GM18909 (cell line): ENCODE results near the gene KCNC3.

Source experiments
- ATAC-seq: cut with Tn5 transposase; IDR thresholded peaks from one replicate; pipeline ENCODE4 v1.9.1; 2021; ENCODE audit warnings: mild to moderate bottlenecking; ENCODE audit not compliant: unreplicated experiment, poor library complexity

The KCNC3 gene

DNA sequence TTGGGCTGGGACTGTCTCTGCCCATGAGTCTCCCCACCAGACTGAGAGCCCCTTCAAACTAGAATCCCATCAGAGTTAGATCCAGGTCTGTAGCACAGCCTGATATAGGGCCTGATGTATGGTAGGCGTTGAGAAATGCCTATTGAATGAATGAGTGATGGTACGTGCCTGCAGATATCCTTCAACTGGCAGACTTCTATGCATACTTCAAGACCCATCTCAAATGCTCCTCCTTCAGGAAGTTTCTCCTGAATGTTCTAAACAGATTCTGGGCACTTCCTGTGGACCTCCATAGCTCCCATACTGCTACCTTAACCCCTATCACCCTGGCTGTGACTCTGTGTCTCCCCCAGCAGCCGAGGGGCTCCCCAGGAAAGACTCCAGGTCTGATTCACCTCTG is 48.2 kb downstream of the KCNC3 start:
- ATAC-seq = no peak

DNA sequence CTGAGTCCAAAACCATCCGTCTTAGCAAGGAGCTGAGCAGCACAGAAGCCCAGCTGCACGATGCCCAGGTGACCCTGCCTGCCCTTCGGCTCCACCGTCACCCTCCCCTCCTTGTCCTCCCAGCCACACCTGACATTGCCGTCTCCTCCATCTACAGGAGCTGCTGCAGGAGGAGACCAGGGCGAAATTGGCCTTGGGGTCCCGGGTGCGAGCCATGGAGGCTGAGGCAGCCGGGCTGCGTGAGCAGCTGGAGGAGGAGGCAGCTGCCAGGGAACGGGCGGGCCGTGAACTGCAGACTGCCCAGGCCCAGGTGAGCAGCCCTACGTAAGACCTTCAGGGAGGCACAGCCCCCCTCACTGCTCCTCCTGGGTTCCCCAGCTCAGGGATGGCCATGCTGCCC is 49.1 kb downstream of the KCNC3 start:
- no peak for ATAC-seq

DNA sequence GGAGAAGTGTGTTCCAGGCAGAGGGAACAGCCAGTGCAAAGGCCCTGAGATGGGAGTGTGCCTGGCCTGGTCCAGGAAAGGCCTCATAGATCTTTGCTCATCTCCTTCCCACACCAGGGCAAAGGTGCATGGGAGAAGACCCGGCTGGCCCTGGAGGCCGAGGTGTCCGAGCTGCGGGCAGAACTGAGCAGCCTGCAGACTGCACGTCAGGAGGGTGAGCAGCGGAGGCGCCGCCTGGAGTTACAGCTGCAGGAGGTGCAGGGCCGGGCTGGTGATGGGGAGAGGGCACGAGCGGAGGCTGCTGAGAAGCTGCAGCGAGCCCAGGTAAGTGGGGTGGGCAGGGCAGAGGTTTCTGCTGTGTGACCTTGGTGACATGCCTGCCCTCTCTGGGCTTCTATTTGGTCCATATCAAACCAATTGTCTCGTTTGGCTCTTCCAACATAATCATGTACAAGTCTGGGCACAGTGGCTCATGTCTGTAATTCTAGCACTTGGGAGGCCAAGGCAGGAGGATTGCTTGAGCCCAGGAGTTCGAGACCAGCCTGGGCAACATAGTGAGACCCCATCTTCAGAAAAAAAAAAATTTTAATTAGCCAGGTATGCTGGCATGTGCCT is 51.1 kb downstream of the KCNC3 start:
- ATAC-seq = no peak

DNA sequence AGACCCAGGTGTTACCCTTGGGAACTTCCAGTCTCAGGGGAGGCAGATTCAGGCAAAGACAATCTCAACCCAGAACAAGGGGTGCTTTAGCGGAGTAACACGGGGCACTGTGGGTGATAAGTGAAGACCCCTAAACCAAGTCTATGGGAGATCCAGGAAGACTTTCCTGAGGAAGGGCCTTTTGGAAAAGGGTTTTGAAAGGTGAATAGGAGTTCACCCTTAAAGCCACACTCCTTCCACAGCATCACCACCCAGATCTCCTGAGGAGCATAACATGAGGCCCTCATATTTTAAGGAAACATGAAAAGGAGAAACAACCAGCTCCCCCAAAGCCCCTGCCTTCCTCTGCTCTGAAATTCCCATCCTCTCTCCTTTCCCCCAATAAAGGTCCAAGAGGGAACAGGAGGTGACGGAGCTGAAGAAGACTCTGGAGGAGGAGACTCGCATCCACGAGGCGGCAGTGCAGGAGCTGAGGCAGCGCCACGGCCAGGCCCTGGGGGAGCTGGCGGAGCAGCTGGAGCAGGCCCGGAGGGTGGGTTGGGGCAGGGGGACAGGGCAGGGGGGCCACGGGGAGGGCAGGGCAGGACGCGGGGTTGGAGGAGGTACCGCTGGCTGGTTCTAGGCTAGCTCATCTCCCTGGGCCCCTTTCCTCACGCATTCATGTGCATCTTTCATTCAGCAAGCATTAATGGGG is 52.7 kb downstream of the KCNC3 start:
- no peak for ATAC-seq

DNA sequence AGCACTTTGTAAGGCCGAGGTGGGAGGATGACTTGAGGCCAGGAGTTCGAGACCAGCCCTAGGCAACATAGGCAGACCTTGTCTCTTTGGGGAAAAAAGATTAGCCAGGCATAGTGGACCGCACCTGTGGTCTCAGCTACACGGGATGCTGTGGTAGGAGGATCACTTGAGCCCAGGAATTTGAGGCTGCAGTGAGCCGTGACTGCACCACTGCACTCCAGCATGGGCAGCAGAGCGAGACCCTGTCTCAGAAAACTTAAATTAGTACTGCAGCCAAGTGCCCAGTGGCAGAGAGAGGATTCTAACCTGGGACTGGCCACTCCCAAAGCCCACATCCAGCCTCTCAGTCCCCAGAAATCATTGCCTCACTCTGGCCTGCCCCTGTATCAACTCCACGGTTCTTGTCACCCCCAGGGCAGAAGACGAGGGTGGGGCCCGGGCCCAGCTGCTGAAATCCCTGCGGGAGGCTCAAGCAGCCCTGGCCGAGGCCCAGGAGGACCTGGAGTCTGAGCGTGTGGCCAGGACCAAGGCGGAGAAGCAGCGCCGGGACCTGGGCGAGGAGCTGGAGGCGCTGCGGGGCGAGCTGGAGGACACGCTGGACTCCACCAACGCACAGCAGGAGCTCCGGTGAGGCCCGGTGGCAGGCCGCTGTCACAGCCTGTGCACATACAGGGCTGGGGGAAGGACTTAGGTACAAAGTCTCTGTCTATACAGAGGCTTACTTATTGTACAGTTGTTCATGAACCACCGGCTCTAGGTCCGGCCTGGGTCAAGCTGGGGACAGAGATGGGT is 53.4 kb downstream of the KCNC3 start:
- ATAC-seq = no peak

DNA sequence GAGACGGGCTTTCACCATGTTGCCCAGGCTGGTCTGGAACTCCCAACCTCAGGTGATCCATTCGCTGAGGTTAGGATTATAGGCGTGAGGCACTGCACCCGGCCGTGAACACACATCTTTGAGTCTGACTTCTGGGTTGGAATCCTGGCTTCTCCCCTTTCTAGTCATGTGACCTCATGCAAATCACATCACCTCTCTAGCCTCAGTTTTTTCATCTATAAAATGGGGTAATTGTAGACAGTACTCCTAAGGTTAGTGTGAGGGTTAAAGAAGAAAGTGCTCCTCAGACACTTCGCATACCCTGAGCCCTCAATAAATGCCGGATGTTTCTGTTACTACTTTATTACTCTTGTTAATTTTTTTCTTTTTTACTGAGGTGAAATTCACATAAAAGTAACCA is 55.4 kb downstream of the KCNC3 start:
- no peak for ATAC-seq

DNA sequence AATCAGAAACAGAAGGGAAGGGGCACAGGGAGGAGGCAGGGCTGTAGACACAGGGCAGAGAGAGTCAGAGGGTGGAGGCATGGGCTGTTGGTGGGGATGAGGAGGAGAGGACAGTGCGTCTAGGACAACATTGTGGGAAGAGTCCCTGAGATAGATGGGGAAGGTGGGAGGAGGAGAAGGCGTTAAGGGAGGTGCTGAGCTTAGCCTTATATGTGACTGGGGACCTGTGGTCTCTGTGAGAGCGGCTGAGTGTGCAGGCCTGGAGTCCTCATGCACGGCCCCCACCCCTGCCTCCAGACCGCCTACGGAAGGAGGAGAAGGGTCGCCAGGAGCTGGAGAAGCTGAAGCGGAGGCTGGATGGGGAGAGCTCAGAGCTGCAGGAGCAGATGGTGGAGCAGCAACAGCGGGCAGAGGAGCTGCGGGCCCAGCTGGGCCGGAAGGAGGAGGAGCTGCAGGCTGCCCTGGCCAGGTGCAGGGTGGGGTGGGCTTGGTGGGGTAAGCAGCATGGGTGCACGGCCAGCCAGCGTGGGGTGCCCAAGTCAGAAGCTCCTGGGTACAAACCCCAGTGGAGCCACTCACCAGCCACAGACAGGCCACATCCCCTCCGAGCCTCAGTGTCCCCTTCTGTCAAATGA is 56.8 kb downstream of the KCNC3 start:
- no peak for ATAC-seq

DNA sequence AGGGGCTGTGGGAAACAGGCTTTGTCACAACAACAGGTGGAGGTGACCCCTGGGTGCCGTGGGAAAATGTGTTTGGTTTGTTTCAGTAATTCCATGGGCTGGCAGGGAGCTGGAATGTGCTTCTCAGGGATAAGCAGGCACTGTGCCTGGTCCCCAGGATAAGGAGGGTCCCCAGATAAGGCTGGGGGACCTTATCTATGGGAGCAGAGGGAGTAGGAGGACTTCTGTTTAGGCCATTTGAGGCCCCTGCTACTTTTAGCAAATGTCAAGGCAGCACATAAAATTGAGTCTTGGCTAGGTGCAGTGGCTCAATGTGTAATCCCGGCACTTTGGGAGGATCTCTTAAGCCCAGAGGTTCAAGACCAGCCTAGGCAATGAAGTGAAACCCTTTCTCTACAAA is 59.5 kb downstream of the KCNC3 start:
- ATAC-seq = no peak

DNA sequence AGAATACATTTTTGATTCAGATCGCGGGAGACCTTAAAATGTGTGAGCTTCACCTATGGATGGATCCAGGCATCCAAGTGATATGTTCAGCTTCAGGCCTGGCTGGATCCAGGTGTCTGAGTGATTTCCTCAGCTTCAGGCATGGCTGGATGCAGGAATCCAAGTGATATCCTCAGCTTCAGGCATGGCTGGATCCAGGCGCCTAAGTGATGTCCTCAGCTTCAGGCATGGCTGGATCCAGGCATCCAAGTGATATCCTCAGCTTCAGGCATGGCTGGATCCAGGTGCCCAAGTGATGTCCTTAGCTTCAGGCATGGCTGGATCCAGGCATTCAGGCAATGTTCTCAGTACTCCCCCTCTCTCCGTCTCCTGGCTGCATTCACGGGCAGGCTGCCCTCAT is 60.7 kb downstream of the KCNC3 start:
- ATAC-seq = no peak

DNA sequence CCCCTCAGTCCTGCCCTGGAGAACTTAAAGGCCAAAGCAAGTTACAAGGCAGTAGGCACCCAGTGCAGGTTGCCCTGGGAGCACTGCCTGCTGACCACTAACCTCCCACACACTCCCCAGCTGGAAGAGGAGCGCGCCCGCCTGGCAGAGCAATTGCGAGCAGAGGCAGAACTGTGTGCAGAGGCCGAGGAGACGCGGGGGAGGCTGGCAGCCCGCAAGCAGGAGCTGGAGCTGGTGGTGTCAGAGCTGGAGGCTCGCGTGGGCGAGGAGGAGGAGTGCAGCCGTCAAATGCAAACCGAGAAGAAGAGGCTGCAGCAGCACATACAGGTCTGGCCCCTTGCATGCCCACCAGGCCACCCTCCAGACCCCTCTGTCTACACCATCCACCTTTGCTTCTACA is 61.1 kb downstream of the KCNC3 start:
- ATAC-seq = no peak

DNA sequence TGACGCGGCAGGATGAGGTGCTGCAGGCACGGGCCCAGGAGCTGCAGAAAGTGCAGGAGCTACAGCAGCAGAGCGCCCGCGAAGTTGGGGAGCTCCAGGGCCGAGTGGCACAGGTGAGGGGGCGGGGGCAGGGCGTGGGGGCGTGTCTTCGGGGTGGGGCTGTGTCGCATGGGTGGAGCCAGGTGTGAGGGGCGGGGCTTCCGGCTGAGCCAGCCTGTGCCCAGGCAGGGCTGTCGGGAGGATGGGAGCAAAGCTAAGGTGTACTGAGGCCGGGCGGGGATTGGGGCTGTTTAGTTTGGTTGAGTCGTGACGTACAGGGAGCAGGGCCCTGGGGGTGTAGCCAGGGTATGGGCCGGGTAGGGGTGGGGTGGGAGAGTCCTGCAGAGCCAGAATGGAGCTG is 62.3 kb downstream of the KCNC3 start:
- ATAC-seq = no peak

DNA sequence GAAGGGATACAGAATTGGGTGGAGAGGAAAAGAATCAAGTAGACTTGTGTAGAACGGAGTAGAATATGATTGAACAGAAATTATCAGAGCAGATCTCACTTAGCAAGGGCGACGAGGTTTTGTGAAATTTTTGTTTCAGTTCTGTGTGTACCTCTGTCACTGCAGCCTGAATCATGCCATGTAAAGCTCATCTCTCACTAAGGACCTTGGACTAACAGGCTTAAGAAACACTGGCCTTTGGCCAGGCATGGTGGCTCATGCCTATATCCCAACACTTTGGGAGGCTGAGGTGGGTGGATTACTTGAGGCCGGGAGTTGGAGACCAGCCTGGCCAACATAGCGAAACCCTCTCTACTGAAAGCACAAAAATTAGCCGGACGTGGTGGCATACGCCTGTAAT is 63.1 kb downstream of the KCNC3 start:
- no peak for ATAC-seq

DNA sequence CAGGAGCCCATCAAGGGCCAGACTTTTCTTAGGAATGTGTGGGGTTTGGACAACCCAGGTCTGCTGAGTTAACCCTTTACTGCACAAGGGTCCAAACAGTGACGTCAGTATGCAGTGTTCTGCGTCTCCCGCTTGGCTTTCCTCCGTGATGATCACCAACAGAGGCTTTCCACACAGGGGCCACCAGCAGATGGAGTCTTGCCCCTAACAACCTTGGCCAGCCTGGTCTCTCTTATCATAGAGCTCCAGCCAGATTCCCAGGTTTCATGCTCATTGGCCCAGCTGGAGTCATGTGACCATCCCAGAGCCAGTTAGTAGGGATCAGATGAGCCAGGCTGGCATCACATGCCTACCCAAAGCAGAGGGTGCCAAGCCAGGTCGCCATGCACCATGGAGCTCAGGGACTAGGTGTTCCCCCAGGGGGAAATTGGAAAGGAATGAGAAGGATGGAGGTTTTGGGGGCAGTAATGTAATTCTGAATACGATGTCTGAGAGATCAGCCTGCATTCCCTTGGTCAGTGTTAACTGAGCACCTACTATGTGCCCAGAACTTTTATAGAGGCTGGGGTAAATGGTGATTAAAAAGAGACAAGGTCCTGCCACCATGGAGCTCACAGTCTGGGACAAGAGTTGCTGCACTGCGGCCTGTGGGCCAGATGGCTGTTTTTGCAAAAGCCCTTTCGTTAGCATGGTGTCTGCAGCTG is 64.5 kb downstream of the KCNC3 start:
- no peak for ATAC-seq

DNA sequence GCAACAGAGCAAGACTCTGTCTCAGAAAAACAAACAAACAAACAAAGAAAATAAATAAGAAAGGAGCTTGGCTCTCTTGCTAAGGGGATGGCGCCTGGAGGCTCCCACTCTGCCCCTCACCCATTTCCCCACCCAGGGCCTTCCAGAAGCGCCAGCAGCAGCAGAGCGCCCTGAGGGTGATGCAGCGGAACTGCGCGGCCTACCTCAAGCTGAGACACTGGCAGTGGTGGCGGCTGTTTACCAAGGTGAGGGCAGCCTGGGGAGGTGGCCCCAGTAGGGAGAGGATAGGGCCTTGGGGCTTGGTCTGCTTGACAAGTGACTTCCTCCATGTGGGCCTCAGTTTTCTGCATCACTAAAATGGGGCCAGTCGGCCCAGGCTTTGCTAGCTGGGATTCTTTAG is 66.0 kb downstream of the KCNC3 start:
- no peak for ATAC-seq
